SK-N-SH (cell line): ENCODE measurements around the gene GYS1. TPM values are rescaled to one million over a fixed set of nuclear protein-coding genes. Genes with fewer than 3 reads are reported as not detected.

Experiments used
- CTCF ChIA-PET: fragments of 300-600, 350-600 bp; formaldehyde crosslinking; extraction: SDS; loops from one replicate; lab custom pipeline; 2021; lab: Yijun Ruan, JAX
- POLR2A ChIA-PET: fragments of 350-600 bp; sonication (Branson Sonifier 250); formaldehyde crosslinking; extraction: SDS; loops from one replicate; lab custom pipeline; 2020; ENCODE audit warnings: antibody characterized with exemption, inconsistent platforms; lab: Yijun Ruan, JAX
- DNase-seq: peaks from one replicate; pipeline ENCODE4 v3.0.0; 2012
- H2AFZ ChIP-seq: fragments of 200-600 bp; sonication (generic); 2 replicates; pipeline ENCODE4 v1.8.1; 2016; ENCODE audit warnings: antibody characterized with exemption, mild to moderate bottlenecking, low read depth
- H3F3A ChIP-seq: fragments of 200-600 bp; sonication (generic); replicated peaks from 2 replicates; pipeline ENCODE3; 2016; ENCODE audit warnings: antibody characterized with exemption, mild to moderate bottlenecking; ENCODE audit not compliant: insufficient read depth
- H3K27ac ChIP-seq, 2 experiments: fragments of 200-500 bp in 1 of 2; fragments of 200-600 bp in 1 of 2; sonication (Bioruptor generic) in 1 of 2; sonication (generic), shearing (Covaris generic) in 1 of 2; 2 replicates each; pipeline versions ENCODE4 v1.5.1 to v1.6.1; 2014 to 2016; ENCODE audit warnings: low read depth in 2 of 2, inconsistent platforms in 1 of 2, low read length in 1 of 2, mild to moderate bottlenecking in 1 of 2, mixed read lengths in 1 of 2
- H3K27me3 ChIP-seq: fragments of 200-600 bp; sonication (generic), shearing (Covaris generic); 2 replicates; pipeline ENCODE4 v1.6.1; 2016; ENCODE audit warnings: mixed run types; ENCODE audit not compliant: insufficient read depth
- H3K36me3 ChIP-seq, 2 experiments: fragments of 200-500 bp in 1 of 2; fragments of 200-600 bp in 1 of 2; sonication (Bioruptor generic) in 1 of 2; sonication (generic) in 1 of 2; replicated peaks in 1 of 2; 2 replicates each; pipeline versions ENCODE3 to v1.5.1; 2014 to 2016; ENCODE audit warnings: low read length in 1 of 2, mild to moderate bottlenecking in 1 of 2; ENCODE audit not compliant: insufficient read depth in 2 of 2, control insufficient read depth in 1 of 2
- H3K4me1 ChIP-seq, 2 experiments: fragments of 200-500 bp in 1 of 2; fragments of 200-600 bp in 1 of 2; sonication (Bioruptor generic) in 1 of 2; sonication (generic), shearing (Covaris generic) in 1 of 2; 2 replicates each; pipeline versions ENCODE4 v1.5.1 to v1.6.1; 2014 to 2016; ENCODE audit warnings: low read depth in 1 of 2, low read length in 1 of 2, mixed run types in 1 of 2; ENCODE audit not compliant: insufficient read depth in 2 of 2, control insufficient read depth in 1 of 2
- H3K4me2 ChIP-seq: fragments of 200-600 bp; sonication (generic), shearing (Covaris generic); 2 replicates; pipeline ENCODE4 v1.6.1; 2017; ENCODE audit warnings: mixed run types
- H3K4me3 ChIP-seq, 2 experiments: fragments of 200-500 bp in 1 of 2; fragments of 200-600 bp in 1 of 2; sonication (Bioruptor generic) in 1 of 2; sonication (generic), shearing (Covaris generic) in 1 of 2; 2 replicates each; pipeline versions ENCODE4 v1.5.1 to v1.8.1; 2014 to 2016; ENCODE audit warnings: low read depth in 2 of 2, inconsistent platforms in 1 of 2, low read length in 1 of 2, mild to moderate bottlenecking in 1 of 2, mixed read lengths in 1 of 2, moderate library complexity in 1 of 2
- H3K79me2 ChIP-seq: fragments of 200-600 bp; sonication (generic); 2 replicates; pipeline ENCODE4 v1.8.1; 2017; ENCODE audit warnings: mild to moderate bottlenecking; ENCODE audit not compliant: insufficient read depth
- H3K9ac ChIP-seq: fragments of 200-600 bp; sonication (generic); 2 replicates; pipeline ENCODE4 v1.6.1; 2017; ENCODE audit warnings: mixed run types
- H3K9me2 ChIP-seq: fragments of 200-600 bp; sonication (generic); 2 replicates; pipeline ENCODE4 v1.6.1; 2017; ENCODE audit warnings: mixed run types
- H3K9me3 ChIP-seq: fragments of 200-600 bp; sonication (generic); 2 replicates; pipeline ENCODE4 v1.6.1; 2017; ENCODE audit warnings: mixed run types, mild to moderate bottlenecking, moderate library complexity
- H4K20me1 ChIP-seq: fragments of 200-600 bp; sonication (generic); 2 replicates; pipeline ENCODE4 v1.6.1; 2017; ENCODE audit warnings: mild to moderate bottlenecking, mixed run types; ENCODE audit not compliant: insufficient read depth
- EP300 ChIP-seq, 2 experiments: IDR thresholded peaks; 2 replicates each; pipeline versions ENCODE4 v1.4.0 to v1.6.1; 2012; ENCODE audit warnings: borderline replicate concordance in 1 of 2, low read depth in 1 of 2, low read length in 1 of 2
- EZH2phosphoT487 ChIP-seq: fragments of 200-600 bp; sonication (generic); IDR thresholded peaks from 2 replicates; pipeline ENCODE4 v1.6.1; 2017; ENCODE audit warnings: low read depth, mixed run types, mild to moderate bottlenecking, antibody characterized with exemption, moderate library complexity, borderline replicate concordance
- FOXJ3 ChIP-seq: sonication (generic); formaldehyde crosslinking; IDR thresholded peaks from 2 replicates; pipeline ENCODE4 v1.5.1; 2020; ENCODE audit warnings: mild to moderate bottlenecking, missing genetic modification reagents
- FOXM1 ChIP-seq: IDR thresholded peaks from 2 replicates; pipeline ENCODE4 v1.4.0; 2012; ENCODE audit warnings: low read depth, mild to moderate bottlenecking
- JUND ChIP-seq: IDR thresholded peaks from 2 replicates; pipeline ENCODE4 v1.4.0; 2012
- MEF2A ChIP-seq: IDR thresholded peaks from 2 replicates; pipeline ENCODE4 v1.4.0; 2012; ENCODE audit warnings: low read depth, borderline replicate concordance
- MXI1 ChIP-seq: IDR thresholded peaks from 2 replicates; pipeline ENCODE4 v1.6.1; 2012; ENCODE audit warnings: mild to moderate bottlenecking, low read depth, low read length, improper control_type of control experiment
- NFIC ChIP-seq: IDR thresholded peaks from 2 replicates; pipeline ENCODE4 v1.4.0; 2012; ENCODE audit warnings: borderline replicate concordance
- NRF1 ChIP-seq: IDR thresholded peaks from 2 replicates; pipeline ENCODE4 v1.6.1; 2012; ENCODE audit warnings: low read depth, mild to moderate bottlenecking, low read length
- RAD21 ChIP-seq: IDR thresholded peaks from 2 replicates; pipeline ENCODE4 v1.6.1; 2012; ENCODE audit warnings: mild to moderate bottlenecking, low read length
- REST ChIP-seq: IDR thresholded peaks from 2 replicates; pipeline ENCODE4 v1.6.1; 2012; ENCODE audit warnings: mild to moderate bottlenecking, low read depth, low read length, moderate library complexity
- RFX5 ChIP-seq: IDR thresholded peaks from 2 replicates; pipeline ENCODE4 v1.6.1; 2012; ENCODE audit warnings: mild to moderate bottlenecking, improper control_type of control experiment, low read length
- SIN3A ChIP-seq: IDR thresholded peaks from 2 replicates; pipeline ENCODE4 v1.6.1; 2012; ENCODE audit warnings: low read depth, mild to moderate bottlenecking, low read length, moderate library complexity, borderline replicate concordance
- SMC3 ChIP-seq: IDR thresholded peaks from 2 replicates; pipeline ENCODE4 v1.6.1; 2012; ENCODE audit warnings: low read depth, low read length, improper control_type of control experiment
- TAF1 ChIP-seq: IDR thresholded peaks from 2 replicates; pipeline ENCODE4 v1.6.1; 2012; ENCODE audit warnings: low read depth, mild to moderate bottlenecking, low read length, moderate library complexity, borderline replicate concordance
- TCF12 ChIP-seq: IDR thresholded peaks from 2 replicates; pipeline ENCODE4 v1.4.0; 2012
- TEAD4 ChIP-seq: IDR thresholded peaks from 2 replicates; pipeline ENCODE4 v1.4.0; 2012; ENCODE audit warnings: mild to moderate bottlenecking, borderline replicate concordance; ENCODE audit not compliant: insufficient read depth
- YY1 ChIP-seq: IDR thresholded peaks from 2 replicates; pipeline ENCODE4 v1.4.0; 2012; ENCODE audit warnings: low read depth, mild to moderate bottlenecking
- WGBS: methylation state at CpG from one replicate; pipeline ENCODE4 v1.1.6; 2017; ENCODE audit warnings: low lambda C conversion rate; 5-methylcytosine and 5-hydroxymethylcytosine counted together
- polyA plus RNA-seq, 3 experiments: library from polyadenylated mRNA; depleted of rRNA; stranded (reverse); fragments of >200 nt; gene quantifications; 2 replicates each; pipeline ENCODE4 v1.2.3, GENCODE V29; 2012

The GYS1 gene
- polyA plus RNA-seq, 1 of the 3 experiments (the other 2 are of a cell fraction), result 25.3 TPM

GRCh38 chr19:49009828-49010227, 16.7 kb upstream of the GYS1 start:
- CTCF ChIA-PET, result interaction anchor here (0.6 to 8.6 kb wide), 5 partner anchors 8 to 224 kb away, joined by 3 to 68 read pairs (median 5); partner anchors contain the start of gene RUVBL2
- Histone ChIP-seq H3K4me1 (no peaks in the 10 kb centered on the region), H3F3A (peaks cover 7% of the 10 kb centered on the region), H3K9me2 (no peaks in the 10 kb centered on the region), H3K9ac (no peak overlapping the region), H3K36me3 (peaks cover 9 to 59% of the 10 kb centered on the region in 2 experiments), H3K79me2 (no peaks in the 10 kb centered on the region), H3K27me3 (no peaks in the 10 kb centered on the region), H3K27ac (no peak overlapping the region), H3K4me3 (no peak overlapping the region), H4K20me1 (no peaks in the 10 kb centered on the region), H3K9me3 (no peaks in the 10 kb centered on the region), H3K4me2 (no peak overlapping the region), H2AFZ (no peak overlapping the region)
- POLR2A ChIA-PET, result interaction anchor here (1.2 to 2.4 kb wide), 2 partner anchors 8 to 10 kb away, joined by 7 read pairs; partner anchors contain the start of gene LHB
- DNase-seq, result no peak
- WGBS, result 96% methylated on average over 17 of the region's 18 CpGs
- TF ChIP-seq FOXM1 (no peak), EP300 (IDR thresholded peaks at IDR 0.05; ENCODE audit: borderline replicate concordance in 1 of 2, low read depth in 1 of 2, low read length in 1 of 2) (no peak), RFX5 (no peak), TEAD4 (no peak), NRF1 (no peak), TAF1 (no peak), EZH2phosphoT487 (no peak)

GRCh38 chr19:49006905-49007304, 13.8 kb upstream of the GYS1 start:
- Histone ChIP-seq H3K9me3 (no peaks in the 10 kb centered on the region), H3K79me2 (peaks cover 9% of the 10 kb centered on the region; the same call in 1 of the 2 replicates), H3K4me1 (no peaks in the 10 kb centered on the region), H3K4me2 (no peak overlapping the region), H3F3A (no peaks in the 10 kb centered on the region), H3K36me3 (peaks cover 20 to 54% of the 10 kb centered on the region in 2 experiments), H4K20me1 (no peaks in the 10 kb centered on the region), H3K9me2 (no peaks in the 10 kb centered on the region), H3K4me3 (no peak overlapping the region), H3K9ac (no peak overlapping the region), H3K27me3 (no peaks in the 10 kb centered on the region), H2AFZ (no peak overlapping the region), H3K27ac (no peak overlapping the region)
- DNase-seq, result no peak
- POLR2A ChIA-PET, result no interaction called here
- no peak for TF ChIP-seq TCF12
- TF ChIP-seq MEF2A, result no peak
- CTCF ChIA-PET, result interaction anchor here (1.4 to 8.6 kb wide), 4 partner anchors 7 to 37 kb away, joined by 4 to 68 read pairs (median 12); partner anchors contain the start of genes GYS1 and RUVBL2
- 98% methylated on average over 9 of the region's 22 CpGs for WGBS

GRCh38 chr19:49004964-49005614, 12.0 kb upstream of the GYS1 start:
- Histone ChIP-seq H3K4me1 (no peaks in the 10 kb centered on the region), H2AFZ (no peak overlapping the region), H3K4me2 (no peak overlapping the region), H3F3A (no peaks in the 10 kb centered on the region), H3K4me3 (no peak overlapping the region), H3K9me2 (no peaks in the 10 kb centered on the region), H3K27me3 (no peaks in the 10 kb centered on the region), H3K79me2 (peaks cover 24% of the 10 kb centered on the region; the same call in 1 of the 2 replicates), H3K9ac (no peak overlapping the region), H4K20me1 (no peaks in the 10 kb centered on the region), H3K27ac (no peak overlapping the region), H3K9me3 (no peaks in the 10 kb centered on the region), H3K36me3 (peaks cover 20 to 42% of the 10 kb centered on the region in 2 experiments)
- ChIA-PET POLR2A (no interaction called here), CTCF (interaction anchor here (0.7 to 2.9 kb wide), 5 partner anchors 12 to 98 kb away, joined by 3 to 14 read pairs (median 4); partner anchors contain the start of genes GYS1 and RUVBL2)
- WGBS, result 95% methylated on average over 5 of the region's 7 CpGs
- DNase-seq, result no peak
- TF ChIP-seq REST (no peak), FOXJ3 (CRISPR knock-in tag) (no peak), NRF1 (no peak), EZH2phosphoT487 (no peak), TEAD4 (no peak), RAD21 (no peak), JUND (no peak), SIN3A (no peak), NFIC (no peak), SMC3 (no peak), YY1 (no peak), MXI1 (no peak)
